Gastroesophageal sphincter (tissue), 4 donors: ENCODE results near the gene CHRNA3. TPM values are rescaled to one million over a fixed set of nuclear protein-coding genes. Genes with fewer than 3 reads are reported as not detected.

ENCODE experiments used
- ATAC-seq: fragments of 150-250 bp; one replicate; pipeline ENCODE4 v1.9.1; 2016; ENCODE audit warnings: mild to moderate bottlenecking, moderate library complexity
- H3K27ac ChIP-seq, 4 donors: fragments of 200-600 bp; sonication (generic) in 3 of 4; 1 replicate in 3 of 4; 2 replicates in 1 of 4; pipeline ENCODE4 v1.5.1; 2016 to 2019
- H3K27me3 ChIP-seq: fragments of 200-600 bp; sonication (generic); one replicate; pipeline ENCODE4 v1.5.1; 2019
- H3K36me3 ChIP-seq, 2 donors: fragments of 200-600 bp; sonication (generic); one replicate each; pipeline ENCODE4 v1.5.1; 2019; ENCODE audit warnings: control low read depth in 1 of 2
- H3K4me1 ChIP-seq, 3 donors: fragments of 200-600 bp; sonication (generic); 1 replicate in 2 of 3; 2 replicates in 1 of 3; pipeline ENCODE4 v1.5.1; 2016 to 2019; ENCODE audit warnings: control low read depth in 2 of 3
- H3K4me3 ChIP-seq, 2 donors: fragments of 200-600 bp; sonication (generic); one replicate each; pipeline ENCODE4 v1.5.1; 2019; ENCODE audit warnings: mild to moderate bottlenecking in 1 of 2, moderate library complexity in 1 of 2
- H3K9me3 ChIP-seq, 3 donors: fragments of 200-600 bp; sonication (generic); one replicate each; pipeline ENCODE4 v1.5.1; 2017 to 2019; ENCODE audit warnings: control low read depth in 2 of 3
- EP300 ChIP-seq: sonication (generic); formaldehyde crosslinking; IDR thresholded peaks from one replicate; pipeline ENCODE4 v1.6.1; 2017; ENCODE audit warnings: antibody characterized with exemption, mild to moderate bottlenecking
- POLR2A ChIP-seq, 2 donors: fragments of 450-650 bp; IDR thresholded peaks; one replicate each; pipeline ENCODE4 v1.6.1; 2017; ENCODE audit warnings: antibody characterized with exemption in 2 of 2, mild to moderate bottlenecking in 2 of 2, moderate library complexity in 1 of 2
- POLR2AphosphoS5 ChIP-seq: sonication (generic); formaldehyde crosslinking; IDR thresholded peaks from one replicate; pipeline ENCODE4 v1.6.1; 2017; ENCODE audit warnings: antibody characterized with exemption
- WGBS, 2 donors: methylation state at CpG; one replicate each; pipeline ENCODE4 v1.1.5; 2018; ENCODE audit warnings: low coverage in 1 of 2; 5-methylcytosine and 5-hydroxymethylcytosine counted together
- total RNA-seq, 4 donors: library from RNA; depleted of rRNA; stranded (reverse); fragments of >200 nt; gene quantifications; one replicate each; pipeline ENCODE4 v1.1.0, GENCODE V29; 2016
- TF ChIP-seq, protein P1 (sequence below), 4 experiments: fragments of 200-600 bp in 2 of 4; fragments of 450-650 bp in 2 of 4; sonication (generic) in 1 of 4; IDR thresholded peaks; one replicate each; pipeline ENCODE4 v1.5.1; 2017 to 2019; ENCODE audit warnings: antibody characterized with exemption in 4 of 4, mild to moderate bottlenecking in 2 of 4, moderate library complexity in 2 of 4

The CHRNA3 gene
- total RNA-seq, 4 donors from 2014 or later: 1.1 to 3.1 (median 1.1) TPM; not detected in 1

DNA sequence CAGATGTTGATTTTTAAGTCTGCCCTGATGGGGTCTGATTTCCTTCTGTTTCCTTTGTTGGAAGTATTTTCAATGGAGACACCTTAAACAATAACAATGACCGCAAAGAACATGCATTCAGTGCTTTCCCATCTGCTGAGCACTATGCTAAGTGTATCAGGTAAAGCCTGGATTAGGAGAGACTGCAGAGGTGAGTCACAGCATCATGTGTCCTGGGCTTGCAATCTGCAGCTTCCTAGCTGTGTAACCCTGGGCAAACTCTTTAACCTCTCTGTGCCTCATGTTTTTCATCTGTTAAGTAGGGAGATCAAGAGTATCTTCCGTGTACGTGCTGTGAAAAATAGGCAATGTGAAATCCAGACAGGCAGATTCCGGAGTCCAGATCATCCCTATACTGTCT is 33.5 kb upstream of the CHRNA3 start:
- Histone ChIP-seq H3K27me3 (no peaks in the 10 kb centered on the region), H3K36me3 (no peaks in the 10 kb centered on the region), H3K4me1 (no peaks in the 10 kb centered on the region), H3K9me3 (no peaks in the 10 kb centered on the region), H3K4me3 (no peak overlapping the region), H3K27ac (no peak overlapping the region)
- TF ChIP-seq POLR2AphosphoS5 (no peak), POLR2A (IDR thresholded peaks at IDR 0.05) (no peak), EP300 (no peak)
- TF ChIP-seq, protein P1, sequence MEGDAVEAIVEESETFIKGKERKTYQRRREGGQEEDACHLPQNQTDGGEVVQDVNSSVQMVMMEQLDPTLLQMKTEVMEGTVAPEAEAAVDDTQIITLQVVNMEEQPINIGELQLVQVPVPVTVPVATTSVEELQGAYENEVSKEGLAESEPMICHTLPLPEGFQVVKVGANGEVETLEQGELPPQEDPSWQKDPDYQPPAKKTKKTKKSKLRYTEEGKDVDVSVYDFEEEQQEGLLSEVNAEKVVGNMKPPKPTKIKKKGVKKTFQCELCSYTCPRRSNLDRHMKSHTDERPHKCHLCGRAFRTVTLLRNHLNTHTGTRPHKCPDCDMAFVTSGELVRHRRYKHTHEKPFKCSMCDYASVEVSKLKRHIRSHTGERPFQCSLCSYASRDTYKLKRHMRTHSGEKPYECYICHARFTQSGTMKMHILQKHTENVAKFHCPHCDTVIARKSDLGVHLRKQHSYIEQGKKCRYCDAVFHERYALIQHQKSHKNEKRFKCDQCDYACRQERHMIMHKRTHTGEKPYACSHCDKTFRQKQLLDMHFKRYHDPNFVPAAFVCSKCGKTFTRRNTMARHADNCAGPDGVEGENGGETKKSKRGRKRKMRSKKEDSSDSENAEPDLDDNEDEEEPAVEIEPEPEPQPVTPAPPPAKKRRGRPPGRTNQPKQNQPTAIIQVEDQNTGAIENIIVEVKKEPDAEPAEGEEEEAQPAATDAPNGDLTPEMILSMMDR (IDR thresholded peaks at IDR 0.05): no peak
- WGBS, 2 donors: 88 to 90% methylated on average over 4 of the region's 4 CpGs
- ATAC-seq: no peak

DNA sequence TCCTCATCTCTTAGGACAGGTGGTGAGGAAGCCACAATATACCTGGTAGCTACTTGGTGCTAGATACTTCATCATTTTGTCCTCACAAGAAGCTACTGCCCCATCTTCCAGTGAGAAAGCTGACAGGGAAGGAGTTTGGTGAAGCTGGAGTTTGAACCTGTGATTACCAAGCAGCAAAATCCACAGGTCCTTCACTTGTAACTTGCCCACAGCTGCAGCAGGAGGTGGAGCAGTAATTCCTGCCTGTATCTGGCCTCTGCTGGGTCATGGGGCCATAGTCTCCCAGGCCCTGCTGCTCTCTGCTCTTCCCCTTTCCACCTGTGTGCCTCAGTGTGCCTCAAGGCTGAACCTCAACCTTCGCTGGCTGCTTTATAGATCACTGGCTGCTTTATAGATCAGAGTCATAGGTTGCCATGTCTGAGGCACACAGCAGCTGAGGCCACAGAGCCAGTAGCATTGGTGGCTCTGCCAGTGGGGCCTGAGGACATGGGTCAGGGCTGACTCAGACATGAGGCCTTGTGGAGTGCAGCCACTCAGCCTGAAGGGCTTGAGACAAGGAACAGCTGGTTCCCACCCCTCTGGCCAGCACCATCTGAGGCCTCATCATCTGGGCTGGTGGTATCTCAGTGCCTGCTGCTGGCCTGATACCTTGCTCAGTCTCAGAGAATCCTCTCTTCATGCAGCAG is 31.3 kb upstream of the CHRNA3 start:
- 67% methylated on average over 1 of the region's 1 CpG; no CpG with 5 or more reads in 1 of the 2 donors for WGBS, 2 donors
- TF ChIP-seq EP300 (no peak), POLR2AphosphoS5 (no peak), POLR2A (IDR thresholded peaks at IDR 0.05) (no peak)
- TF ChIP-seq, protein P1 (IDR thresholded peaks at IDR 0.05): no peak

DNA sequence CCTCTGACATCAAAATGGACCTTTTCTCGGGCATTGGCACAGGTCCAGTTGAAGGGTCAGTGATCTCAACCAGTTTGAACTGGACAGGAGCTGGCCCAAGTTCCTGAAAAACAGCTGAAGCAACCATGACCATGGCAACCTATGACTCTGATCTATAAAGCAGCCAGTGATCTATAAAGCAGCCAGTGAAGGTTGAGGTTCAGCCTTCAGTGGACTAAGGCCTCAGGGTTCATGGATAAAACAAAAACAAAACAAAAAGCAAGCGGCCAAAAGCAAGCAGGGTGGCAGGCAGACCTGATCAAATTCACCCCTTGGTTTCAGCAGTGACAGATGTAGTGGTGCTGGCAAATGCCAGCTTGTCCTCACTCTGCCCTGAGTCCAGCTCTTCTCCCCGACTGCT is 30.2 kb upstream of the CHRNA3 start:
- no peak for ATAC-seq
- no peaks in the 10 kb centered on the region for H3K4me1 ChIP-seq
- no peaks in the 10 kb centered on the region for H3K36me3 ChIP-seq
- no peak overlapping the region for H3K4me3 ChIP-seq
- TF ChIP-seq EP300 (no peak), POLR2A (IDR thresholded peaks at IDR 0.05) (no peak), POLR2AphosphoS5 (no peak)
- TF ChIP-seq, protein P1 (IDR thresholded peaks at IDR 0.05): no peak
- no peaks in the 10 kb centered on the region for H3K27me3 ChIP-seq
- H3K27ac ChIP-seq: no peak overlapping the region
- 67 to 86% methylated on average over 1 to 2 of the region's 3 CpGs for WGBS, 2 donors
- no peaks in the 10 kb centered on the region for H3K9me3 ChIP-seq

More for the DNA sequence above, 31.3 kb upstream of the CHRNA3 start:
- H3K27me3 ChIP-seq: no peaks in the 10 kb centered on the region
- no peaks in the 10 kb centered on the region for H3K36me3 ChIP-seq
- H3K27ac ChIP-seq: no peak overlapping the region
- no peaks in the 10 kb centered on the region for H3K4me1 ChIP-seq
- ATAC-seq: no peak
- H3K4me3 ChIP-seq: no peak overlapping the region
- no peaks in the 10 kb centered on the region for H3K9me3 ChIP-seq

DNA sequence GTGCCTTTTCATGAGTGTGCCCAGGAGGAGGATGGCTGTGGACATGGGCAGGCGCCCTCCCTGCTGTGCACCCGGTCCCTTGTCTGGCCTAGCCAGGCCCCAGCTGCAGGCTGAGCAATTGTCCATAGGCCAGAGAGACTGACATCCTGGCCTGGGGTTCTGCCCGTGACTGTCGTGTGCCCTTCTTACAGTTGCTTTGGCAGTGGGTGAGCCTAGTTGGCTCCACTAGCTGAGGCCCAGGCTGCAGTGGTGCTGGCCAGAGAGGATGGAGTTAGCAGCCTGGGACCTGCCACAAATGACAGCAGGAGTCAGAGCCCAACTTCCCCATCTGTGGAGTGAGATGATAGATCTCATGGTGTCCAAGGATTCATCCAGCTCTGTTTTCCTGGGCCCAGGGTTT is 29.2 kb upstream of the CHRNA3 start:
- Histone ChIP-seq H3K27ac (no peak overlapping the region), H3K27me3 (no peaks in the 10 kb centered on the region), H3K4me1 (no peaks in the 10 kb centered on the region), H3K36me3 (no peaks in the 10 kb centered on the region), H3K4me3 (no peak overlapping the region), H3K9me3 (no peaks in the 10 kb centered on the region)
- WGBS, 2 donors: 100% methylated on average over 2 of the region's 4 CpGs; no CpG with 5 or more reads in 1 of the 2 donors
- ATAC-seq: no peak
- TF ChIP-seq, protein P1 (IDR thresholded peaks at IDR 0.05): no peak
- TF ChIP-seq POLR2A (IDR thresholded peaks at IDR 0.05) (no peak), EP300 (no peak), POLR2AphosphoS5 (no peak)

DNA sequence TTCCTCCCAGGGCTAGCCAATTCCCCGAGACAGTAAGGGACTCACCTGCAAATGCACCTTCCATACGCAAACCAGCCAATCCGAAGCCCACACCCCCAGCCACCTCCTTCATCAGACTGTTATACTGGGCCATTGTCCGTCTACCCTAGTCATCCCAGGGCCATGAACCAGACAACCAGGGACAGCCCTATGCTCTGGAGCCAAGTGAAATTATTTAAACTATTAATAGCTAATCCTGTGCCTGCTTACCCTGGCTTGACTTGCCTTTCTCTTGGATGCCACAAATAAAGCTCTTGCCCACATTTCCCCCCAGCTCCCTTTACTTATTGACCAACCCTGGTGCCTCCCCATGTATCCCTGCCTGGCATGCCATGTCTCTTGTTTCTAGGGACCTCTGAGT is 24.2 kb upstream of the CHRNA3 start:
- no peak overlapping the region for H3K4me3 ChIP-seq
- H3K4me1 ChIP-seq: peaks cover 0 to 14% (median 8%) of the 10 kb centered on the region in 3 donors
- no peak for TF ChIP-seq EP300
- peaks cover 15% of the 10 kb centered on the region for H3K27me3 ChIP-seq
- ATAC-seq: no peak
- no peaks in the 10 kb centered on the region for H3K9me3 ChIP-seq
- H3K36me3 ChIP-seq: no peaks in the 10 kb centered on the region
- no peak overlapping the region for H3K27ac ChIP-seq
- WGBS, 2 donors: 88 to 100% methylated on average over 1 to 3 of the region's 4 CpGs
